ENCODE measurements around the gene LYPD8. TPM values are rescaled to one million over a fixed set of nuclear protein-coding genes. Genes with fewer than 3 reads are reported as not detected.

Gene LYPD8
- total RNA-seq, 1 donor from 2014 or later: not detected

DNA sequence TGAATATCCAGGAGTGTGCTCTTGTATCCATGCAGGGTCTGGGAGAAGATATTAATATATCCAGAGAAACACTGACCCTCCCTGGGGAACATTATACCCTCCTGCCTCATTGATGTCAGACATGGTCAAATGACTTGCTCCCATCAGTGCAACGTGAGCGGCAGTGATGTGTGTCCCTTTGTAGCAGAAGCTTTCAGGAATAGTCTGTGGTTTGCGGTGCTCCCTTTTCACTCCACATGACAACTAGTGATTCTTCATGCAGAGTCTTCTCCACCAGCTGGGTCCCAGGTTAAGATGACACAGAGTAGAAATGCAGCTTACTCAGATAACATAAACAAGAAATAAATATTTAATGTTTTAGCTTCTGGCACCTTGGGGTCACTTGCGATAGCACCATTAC is 31.9 kb upstream of the LYPD8 start:
- H3K4me1 Mint-ChIP-seq (ENCODE audit: low read depth, unreplicated experiment): no peaks in the 10 kb centered on the region
- TF ChIP-seq CTCF (IDR thresholded peaks at IDR 0.05; ENCODE audit: insufficient read depth, low read depth, low read length) (no peak), EZH2 (IDR thresholded peaks at IDR 0.05; ENCODE audit: insufficient read depth, low read length) (no peak)
- H3K27ac Mint-ChIP-seq (ENCODE audit: unreplicated experiment): no peak overlapping the region
- H3K9ac ChIP-seq (ENCODE audit: low read length): no peak overlapping the region
- H3K4me1 ChIP-seq (ENCODE audit: insufficient read depth, low read length): no peaks in the 10 kb centered on the region
- H3K4me3 ChIP-seq (ENCODE audit: insufficient read depth, low read depth, low read length): no peak overlapping the region
- H2AFZ ChIP-seq (ENCODE audit: low read depth, low read length): no peak overlapping the region
- no peak for DNase-seq (ENCODE audit: low read depth)
- H4K20me1 ChIP-seq (ENCODE audit: insufficient read depth, low read length): no peaks in the 10 kb centered on the region
- no peak for FAIRE-seq
- H3K27ac ChIP-seq (ENCODE audit: low read depth, low read length): no peak overlapping the region
- no peak overlapping the region for H3K4me2 ChIP-seq (ENCODE audit: low read length)
- peaks cover 3% of the 10 kb centered on the region for H3K27me3 Mint-ChIP-seq (ENCODE audit: low read depth, unreplicated experiment)
- no peaks in the 10 kb centered on the region for H3K27me3 ChIP-seq (ENCODE audit: insufficient read depth, low read length)
- H3K36me3 ChIP-seq (ENCODE audit: insufficient read depth, low read length): no peaks in the 10 kb centered on the region
- no peak overlapping the region for H3K4me3 Mint-ChIP-seq (ENCODE audit: unreplicated experiment)
- H3K9me3 Mint-ChIP-seq (ENCODE audit: unreplicated experiment): peaks cover 8% of the 10 kb centered on the region
- no peaks in the 10 kb centered on the region for H3K79me2 ChIP-seq (ENCODE audit: insufficient read depth, low read length)
- H3K36me3 Mint-ChIP-seq (ENCODE audit: low read depth, unreplicated experiment): no peaks in the 10 kb centered on the region
- no peaks in the 10 kb centered on the region for H3K9me3 ChIP-seq (ENCODE audit: insufficient read depth, low read depth, low read length)

- peaks cover 11% of the 10 kb centered on the region for H3K9me3 Mint-ChIP-seq (ENCODE audit: unreplicated experiment)
- Histone ChIP-seq H3K79me2 (ENCODE audit: insufficient read depth, low read length) (no peaks in the 10 kb centered on the region), H3K36me3 (ENCODE audit: insufficient read depth, low read length) (no peaks in the 10 kb centered on the region), H3K27ac (ENCODE audit: low read depth, low read length) (no peak overlapping the region), H3K4me1 (ENCODE audit: insufficient read depth, low read length) (no peaks in the 10 kb centered on the region), H3K4me2 (ENCODE audit: low read length) (no peak overlapping the region), H4K20me1 (ENCODE audit: insufficient read depth, low read length) (no peaks in the 10 kb centered on the region), H2AFZ (ENCODE audit: low read depth, low read length) (no peak overlapping the region), H3K9me3 (ENCODE audit: insufficient read depth, low read depth, low read length) (no peaks in the 10 kb centered on the region), H3K9ac (ENCODE audit: low read length) (no peak overlapping the region), H3K4me3 (ENCODE audit: insufficient read depth, low read depth, low read length) (no peak overlapping the region), H3K27me3 (ENCODE audit: insufficient read depth, low read length) (no peaks in the 10 kb centered on the region)
- H3K4me1 Mint-ChIP-seq (ENCODE audit: low read depth, unreplicated experiment): no peaks in the 10 kb centered on the region
- TF ChIP-seq CTCF (IDR thresholded peaks at IDR 0.05; ENCODE audit: insufficient read depth, low read depth, low read length) (no peak), EZH2 (IDR thresholded peaks at IDR 0.05; ENCODE audit: insufficient read depth, low read length) (no peak)
- H3K27ac Mint-ChIP-seq (ENCODE audit: unreplicated experiment): no peak overlapping the region
- FAIRE-seq (no peak), DNase-seq (ENCODE audit: low read depth) (no peak)
- no peaks in the 10 kb centered on the region for H3K36me3 Mint-ChIP-seq (ENCODE audit: low read depth, unreplicated experiment)
- H3K4me3 Mint-ChIP-seq (ENCODE audit: unreplicated experiment): no peak overlapping the region
- H3K27me3 Mint-ChIP-seq (ENCODE audit: low read depth, unreplicated experiment): peaks cover 3% of the 10 kb centered on the region
These were observed 30.6 kb upstream of the LYPD8 start for GRCh38 chr1:248786156-248786555.

- Mint-ChIP-seq H3K4me1 (ENCODE audit: low read depth, unreplicated experiment) (no peaks in the 10 kb centered on the region), H3K9me3 (ENCODE audit: unreplicated experiment) (peaks cover 17% of the 10 kb centered on the region), H3K27me3 (ENCODE audit: low read depth, unreplicated experiment) (peaks cover 3% of the 10 kb centered on the region), H3K4me3 (ENCODE audit: unreplicated experiment) (no peak overlapping the region), H3K27ac (ENCODE audit: unreplicated experiment) (no peak overlapping the region), H3K36me3 (ENCODE audit: low read depth, unreplicated experiment) (no peaks in the 10 kb centered on the region)
- Histone ChIP-seq H3K9ac (ENCODE audit: low read length) (no peak overlapping the region), H3K9me3 (ENCODE audit: insufficient read depth, low read depth, low read length) (no peaks in the 10 kb centered on the region), H4K20me1 (ENCODE audit: insufficient read depth, low read length) (no peaks in the 10 kb centered on the region), H3K27me3 (ENCODE audit: insufficient read depth, low read length) (no peaks in the 10 kb centered on the region), H3K4me3 (ENCODE audit: insufficient read depth, low read depth, low read length) (no peak overlapping the region), H3K4me2 (ENCODE audit: low read length) (no peak overlapping the region), H3K4me1 (ENCODE audit: insufficient read depth, low read length) (no peaks in the 10 kb centered on the region), H3K79me2 (ENCODE audit: insufficient read depth, low read length) (no peaks in the 10 kb centered on the region), H2AFZ (ENCODE audit: low read depth, low read length) (no peak overlapping the region), H3K27ac (ENCODE audit: low read depth, low read length) (no peak overlapping the region), H3K36me3 (ENCODE audit: insufficient read depth, low read length) (no peaks in the 10 kb centered on the region)
- DNase-seq (ENCODE audit: low read depth) (no peak), FAIRE-seq (no peak)
- TF ChIP-seq CTCF (IDR thresholded peaks at IDR 0.05; ENCODE audit: insufficient read depth, low read depth, low read length) (no peak), EZH2 (IDR thresholded peaks at IDR 0.05; ENCODE audit: insufficient read depth, low read length) (no peak)
These were observed 27.8 kb upstream of the LYPD8 start for GRCh38 chr1:248783367-248783766.
